GM12878 (cell line): ENCODE measurements around the gene BANP. TPM values are rescaled to one million over a fixed set of nuclear protein-coding genes. Genes with fewer than 3 reads are reported as not detected.
"Not testable (repeated sequence)": the region's sequence is repeated elsewhere in the genome, so short reads cannot be mapped to it uniquely, and the experiment has no call there.

Source experiments
- ATAC-seq: fragments of 200-7000 bp; cut with Tn5 transposase; 3 replicates; pipeline ENCODE4 v1.9.1; 2020; ENCODE audit warnings: mild to moderate bottlenecking, moderate library complexity
- BruUV-seq: library from RNA; stranded (reverse); fragments of 400-500 nt; replicated peaks from 2 replicates; lab custom pipeline; 2021; lab: Mats Ljungman, UMichigan
- CTCF ChIA-PET: fragments of 300-600 bp; sonication (Branson Sonifier 250); formaldehyde crosslinking; extraction: SDS; loops from one replicate; lab custom pipeline; 2021; ENCODE audit warnings: inconsistent platforms; lab: Yijun Ruan, JAX
- POLR2A ChIA-PET: fragments of 350-600 bp; formaldehyde crosslinking; extraction: SDS; loops from one replicate; lab custom pipeline; 2021; ENCODE audit warnings: inconsistent platforms; lab: Charles Lee
- RAD21 ChIA-PET: fragments of 300-600 bp; sonication (Branson Sonifier 250); formaldehyde crosslinking; loops from one replicate; lab custom pipeline; 2023; ENCODE audit warnings: antibody characterized with exemption; ENCODE audit not compliant: unreplicated experiment; lab: Charles Lee
- SMC1A ChIA-PET: fragments of 300-600 bp; sonication (Branson Sonifier 250); formaldehyde crosslinking; loops from one replicate; lab custom pipeline; 2023; ENCODE audit not compliant: unreplicated experiment, uncharacterized antibody; lab: Charles Lee
- DNase-seq: peaks from one replicate; pipeline ENCODE4 v3.0.0-alpha.2; 2011; ENCODE audit warnings: low read depth, low spot score
- FAIRE-seq: peaks from 3 replicates; lab custom pipeline; 2011; peaks lifted over from hg19 to GRCh38; lab: Jason Lieb, UNC
- H2AFZ ChIP-seq: 2 replicates; pipeline ENCODE4 v1.6.0; 2011; ENCODE audit warnings: low read depth, low read length, control low read depth; ENCODE audit not compliant: control insufficient read depth
- H3K27ac ChIP-seq: 2 replicates; pipeline ENCODE4 v1.5.1; 2011; ENCODE audit warnings: control low read depth; ENCODE audit not compliant: control insufficient read depth, insufficient read depth
- H3K27me3 ChIP-seq, 2 experiments: replicated peaks in 1 of 2; 2 replicates each; pipeline versions ENCODE4 v1.6.0 to v1.6.1; 2011; ENCODE audit warnings: low read length in 1 of 2; ENCODE audit not compliant: control insufficient read depth in 2 of 2, insufficient read depth in 2 of 2
- H3K36me3 ChIP-seq, 2 experiments: 2 replicates each; pipeline ENCODE4 v1.5.1; 2011; ENCODE audit warnings: low read length in 1 of 2; ENCODE audit not compliant: control insufficient read depth in 2 of 2, insufficient read depth in 2 of 2
- H3K4me1 ChIP-seq: 2 replicates; pipeline ENCODE4 v1.6.1; 2011; ENCODE audit warnings: mild to moderate bottlenecking, low read length, moderate library complexity, mixed read lengths; ENCODE audit not compliant: control insufficient read depth, insufficient read depth
- H3K4me2 ChIP-seq: 2 replicates; pipeline ENCODE4 v1.6.0; 2011; ENCODE audit warnings: control low read depth; ENCODE audit not compliant: control insufficient read depth, insufficient read depth
- H3K4me3 ChIP-seq: fragments of 200-600 bp; sonication (generic); 2 replicates; pipeline ENCODE4 v1.5.1; 2016
- H3K79me2 ChIP-seq: 2 replicates; pipeline ENCODE4 v1.6.0; 2011; ENCODE audit warnings: low read length; ENCODE audit not compliant: control insufficient read depth, insufficient read depth
- H3K9ac ChIP-seq: 2 replicates; pipeline ENCODE4 v1.8.0; 2011; ENCODE audit warnings: low read length, control low read depth, mixed read lengths; ENCODE audit not compliant: control insufficient read depth, insufficient read depth
- H3K9me3 ChIP-seq: replicated peaks from 3 replicates; pipeline ENCODE4 v1.5.1; 2011; ENCODE audit warnings: mild to moderate bottlenecking, low read length; ENCODE audit not compliant: control insufficient read depth, insufficient read depth
- H4K20me1 ChIP-seq: 2 replicates; pipeline ENCODE4 v1.6.0; 2011; ENCODE audit not compliant: control insufficient read depth, insufficient read depth
- BCLAF1 ChIP-seq: fragments of 450-650 bp; IDR thresholded peaks from 2 replicates; pipeline ENCODE4 v1.6.1; 2017; ENCODE audit warnings: antibody characterized with exemption, mild to moderate bottlenecking, moderate library complexity
- ETV6 ChIP-seq, 2 experiments: fragments of 450-650 bp in 1 of 2; IDR thresholded peaks in 1 of 2; conservative IDR thresholded peaks in 1 of 2; 2 replicates each; pipeline ENCODE4 v1.6.1; 2014; ENCODE audit warnings: antibody characterized with exemption in 1 of 2, borderline replicate concordance in 1 of 2, low read depth in 1 of 2, mild to moderate bottlenecking in 1 of 2, moderate library complexity in 1 of 2
- GABPA ChIP-seq: IDR thresholded peaks from 2 replicates; pipeline ENCODE4 v1.6.1; 2014; ENCODE audit warnings: antibody characterized with exemption, low read depth, mild to moderate bottlenecking, inconsistent platforms
- POLR2A ChIP-seq: IDR thresholded peaks from 2 replicates; pipeline ENCODE4 v1.6.1; 2011; ENCODE audit warnings: low read depth, mild to moderate bottlenecking, low read length
- POU2F2 ChIP-seq: IDR thresholded peaks from 3 replicates; pipeline ENCODE4 v1.6.1; 2011; ENCODE audit warnings: low read depth, mild to moderate bottlenecking, low read length, borderline replicate concordance
- SIN3A ChIP-seq: IDR thresholded peaks from 2 replicates; pipeline ENCODE4 v1.6.1; 2012; ENCODE audit warnings: low read depth, low read length, improper control_type of control experiment
- SMAD1 ChIP-seq: fragments of 450-650 bp; IDR thresholded peaks from 2 replicates; pipeline ENCODE4 v1.6.1; 2018; ENCODE audit warnings: mild to moderate bottlenecking, low read depth; ENCODE audit not compliant: partially characterized antibody
- TCF7 ChIP-seq: IDR thresholded peaks from 2 replicates; pipeline ENCODE4 v1.6.1; 2014; ENCODE audit warnings: antibody characterized with exemption, borderline replicate concordance
- ZNF592 ChIP-seq: fragments of 450-650 bp; IDR thresholded peaks from 2 replicates; pipeline ENCODE4 v1.6.1; 2017; ENCODE audit warnings: mild to moderate bottlenecking, moderate library complexity
- WGBS: methylation state at CpG from one replicate; pipeline ENCODE4 v1.1.6; 2016; ENCODE audit warnings: low lambda C conversion rate; ENCODE audit not compliant: insufficient replicate concordance, insufficient coverage; ENCODE audit errors: missing lambda C conversion rate; 5-methylcytosine and 5-hydroxymethylcytosine counted together
- in situ Hi-C: fragments of 300-500 bp; cut with MboI; formaldehyde crosslinking; loops from 9 replicates; pipeline ENCODE4 v1.14.3; 2018; ENCODE audit warnings: mixed read lengths
- intact Hi-C: fragments of 100-400 bp; cut with micrococcal nuclease; formaldehyde crosslinking; loops from one replicate; pipeline ENCODE4 v1.14.2; 2022; ENCODE audit not compliant: unreplicated experiment
- polyA plus RNA-seq, 11 experiments: library from polyadenylated mRNA; depleted of rRNA in 4 of 11; unstranded in 6 of 11; stranded (reverse) in 5 of 11; fragments of >200 nt; fragmentation: Nextera tagmentation in 4 of 11; fragmentation: Illumina TruSeq in 1 of 11; extraction: Ambion mirVana in 4 of 11; extraction: Trizol in 1 of 11; gene quantifications; 1 replicate in 1 of 11; 2 replicates in 10 of 11; pipeline versions ENCODE4 v1.2.1 to v1.2.3, GENCODE V29; 2011 to 2016; ENCODE audit warnings: inconsistent platforms in 2 of 11, missing spikeins in 2 of 11, low read depth in 1 of 11
- total RNA-seq, 4 experiments: library from RNA; depleted of rRNA in 3 of 4; stranded (reverse); fragments of >200 nt in 3 of 4; fragmentation: Illumina TruSeq in 1 of 4; extraction: Trizol in 1 of 4; gene quantifications; 2 replicates each; pipeline versions ENCODE4 v1.2.1 to v1.2.3, GENCODE V29; 2013 to 2021

Gene BANP
- total and polyA plus RNA-seq, 10 of the 15 experiments (the other 5 are each of a cell fraction or from before 2014, with no cell fraction given) = 3.9 to 21.9 (median 12.2) TPM

GRCh38 chr16:87996962-87997880 is 46.0 kb downstream of the BANP start (continued):
- TF ChIP-seq BCLAF1 (no peak), TCF7 (no peak), SMAD1 (no peak), ZNF592 (no peak), POLR2A (no peak), SIN3A (no peak), GABPA (no peak), ETV6 (conservative IDR thresholded peaks at IDR 0.05 in 1 of 2, IDR thresholded peaks at IDR 0.05 in 1 of 2; ENCODE audit: borderline replicate concordance in 1 of 2, low read depth in 1 of 2) (no peak), POU2F2 (no peak)

DNA sequence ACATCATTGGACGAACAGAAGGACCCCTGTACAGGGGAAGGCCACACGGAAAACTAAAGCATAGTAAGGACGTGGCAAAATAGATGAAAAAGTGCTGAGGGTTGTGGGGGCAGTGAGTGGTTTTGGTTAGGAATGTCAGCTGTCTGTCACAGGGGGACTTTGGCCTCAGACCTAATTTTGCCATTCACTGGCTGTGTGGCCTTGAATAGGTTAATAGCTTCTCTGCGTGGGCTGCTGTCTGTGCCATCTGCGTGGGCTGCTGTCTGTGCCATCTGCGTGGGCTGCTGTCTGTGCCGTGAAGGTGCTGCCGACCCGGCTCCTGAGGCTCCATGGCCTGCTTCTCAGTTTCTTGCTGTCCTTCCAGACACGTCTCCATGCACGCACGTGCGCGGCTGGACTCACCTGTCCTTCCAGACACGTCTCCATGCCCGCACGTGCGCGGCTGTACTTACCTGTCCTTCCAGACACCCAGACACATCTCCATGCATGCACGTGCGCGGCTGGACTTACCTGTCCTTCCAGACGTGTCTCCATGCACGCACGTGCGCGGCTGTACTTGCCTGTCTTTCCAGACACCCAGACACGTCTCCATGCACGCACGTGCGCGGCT is 47.1 kb downstream of the BANP start:
- in situ Hi-C loops, SMC1A ChIA-PET, H3K4me3 ChIP-seq, H3K9me3 ChIP-seq, H2AFZ ChIP-seq, H3K9ac ChIP-seq, DNase-seq, H3K4me2 ChIP-seq, H3K79me2 ChIP-seq, H3K27ac ChIP-seq, RAD21 ChIA-PET, ATAC-seq, FAIRE-seq, BruUV-seq, intact Hi-C loops, H3K36me3 ChIP-seq, H4K20me1 ChIP-seq, POLR2A ChIA-PET, H3K4me1 ChIP-seq, H3K27me3 ChIP-seq: not testable (repeated sequence)
- CTCF ChIA-PET = interaction anchor here (0.7 kb wide), 1 partner anchor 11 kb away, joined by 3 read pairs; no protein-coding TSS in a partner anchor
- over 99% methylated on average over 24 of the region's 32 CpGs for WGBS
